NOMO-1 treated with DMSO at 0.1 percent for 48 hours (cell line): Measurements from ENCODE around the gene NFIC.
"Not testable (repeated sequence)": the region's sequence is repeated elsewhere in the genome, so short reads cannot be mapped to it uniquely, and the experiment has no call there.

Experiments
- DNase-seq: peaks from one replicate; lab custom pipeline; 2025; ENCODE audit not compliant: unreplicated experiment; lab: John Stamatoyannopoulos, UW

NFIC gene

GRCh38 chr19:3370728-3371591 is 4.6 kb downstream of the NFIC start:
- DNase-seq, result no peak

GRCh38 chr19:3372413-3372812 is 6.0 kb downstream of the NFIC start:
- no peak for DNase-seq

GRCh38 chr19:3373971-3374368 is 7.6 kb downstream of the NFIC start:
- no peak for DNase-seq

GRCh38 chr19:3374369-3375112 is 8.2 kb downstream of the NFIC start:
- DNase-seq, result no peak

- DNase-seq, result no peak
These were observed 9.1 kb downstream of the NFIC start for GRCh38 chr19:3375221-3376090.

GRCh38 chr19:3376091-3376455 is 9.7 kb downstream of the NFIC start:
- not testable (repeated sequence) for DNase-seq

GRCh38 chr19:3378352-3379150 is 12.2 kb downstream of the NFIC start:
- DNase-seq, result no peak

- DNase-seq, result no peak
These were observed 14.4 kb downstream of the NFIC start for GRCh38 chr19:3380829-3381228.

- DNase-seq, result no peak
These were observed 15.5 kb downstream of the NFIC start for GRCh38 chr19:3381701-3382372.

GRCh38 chr19:3382460-3383100 is 16.2 kb downstream of the NFIC start:
- DNase-seq, result no peak

GRCh38 chr19:3383121-3383722 is 16.8 kb downstream of the NFIC start:
- no peak for DNase-seq

- DNase-seq, result no peak
These were observed 20.3 kb downstream of the NFIC start for GRCh38 chr19:3386447-3387234.

GRCh38 chr19:3387645-3388589 is 21.5 kb downstream of the NFIC start:
- DNase-seq, result no peak

GRCh38 chr19:3389446-3389778 is 23.0 kb downstream of the NFIC start:
- no peak for DNase-seq

GRCh38 chr19:3389876-3390371 is 23.5 kb downstream of the NFIC start:
- no peak for DNase-seq

GRCh38 chr19:3391911-3392310 is 25.5 kb downstream of the NFIC start:
- not testable (repeated sequence) for DNase-seq

GRCh38 chr19:3392480-3392879 is 26.1 kb downstream of the NFIC start:
- no peak for DNase-seq
